HG03442 (cell line): ENCODE measurements around the gene PRSS33.

Experiments used
- ATAC-seq: cut with Tn5 transposase; IDR thresholded peaks from one replicate; pipeline ENCODE4 v1.9.1; 2021; ENCODE audit warnings: mild to moderate bottlenecking, moderate library complexity; ENCODE audit not compliant: unreplicated experiment

Gene PRSS33

GRCh38 chr16:2787406-2787805 is at the start of gene PRSS33:
TSS of gene PRSS33 (minus strand) at chr16:2787560. CDS start at chr16:2786547, 1,013 bp downstream.
- no peak for ATAC-seq

DNA sequence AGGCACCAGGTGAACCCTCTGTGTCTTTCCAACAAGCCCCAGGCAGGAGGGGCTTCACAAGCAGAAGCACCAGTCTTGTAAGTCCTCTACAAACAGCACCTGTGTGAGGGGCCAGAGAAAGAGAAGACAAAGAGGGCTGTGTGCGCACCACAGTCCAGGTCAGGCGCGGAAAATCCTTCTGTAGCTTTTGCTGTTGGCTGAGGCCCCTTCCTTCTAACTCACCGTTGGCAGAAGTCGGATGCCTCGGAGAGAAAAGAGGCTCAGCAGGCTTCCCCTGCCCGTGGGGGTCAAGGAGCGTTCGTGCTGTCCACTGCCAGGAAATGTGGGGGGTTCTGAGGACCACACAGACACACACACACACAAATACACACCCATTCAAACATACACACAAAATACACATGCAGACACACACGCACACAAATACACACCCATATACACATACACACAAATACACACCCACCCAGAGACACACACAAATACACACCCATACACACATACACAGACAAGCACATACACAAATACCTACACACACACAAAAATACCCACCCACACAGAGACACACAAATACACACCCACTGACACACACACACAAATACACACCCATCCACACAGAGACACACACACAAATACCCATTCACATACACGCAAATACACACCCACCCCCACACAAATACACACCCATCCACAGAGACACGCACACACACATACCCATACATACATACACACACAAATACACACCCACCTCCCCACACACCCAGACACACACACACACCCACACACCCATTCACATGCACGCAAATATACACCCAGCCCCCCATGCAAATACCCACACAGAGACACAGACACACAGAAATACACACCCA is 49.5 kb upstream of the PRSS33 start:
- no peak for ATAC-seq

GRCh38 chr16:2835638-2836493 is 48.5 kb upstream of the PRSS33 start:
- ATAC-seq = no peak

GRCh38 chr16:2834968-2835367 is 47.6 kb upstream of the PRSS33 start:
- ATAC-seq = no peak

DNA sequence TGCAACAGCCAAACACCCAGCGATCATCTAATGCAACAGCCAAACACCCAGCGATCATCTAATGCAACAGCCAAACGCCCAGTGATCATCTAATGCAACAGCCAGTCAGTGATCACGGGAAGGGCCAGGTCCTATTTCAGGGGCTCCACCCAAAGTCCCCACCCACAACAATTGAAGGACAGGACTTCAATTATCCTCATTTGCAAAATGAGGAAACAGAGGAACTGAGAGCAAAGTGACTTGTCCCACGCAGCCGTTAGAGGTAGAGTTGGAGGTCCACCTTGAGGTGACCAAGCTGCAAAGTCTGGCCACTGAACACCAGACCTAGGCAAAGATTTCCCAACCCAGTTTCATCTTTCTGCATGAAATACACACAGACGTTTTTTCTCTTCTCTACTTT is 46.4 kb upstream of the PRSS33 start:
- no peak for ATAC-seq

- no peak for ATAC-seq
Observed at GRCh38 chr16:2831203-2831602, 43.8 kb upstream of the PRSS33 start.

GRCh38 chr16:2830355-2830695 is 43.0 kb upstream of the PRSS33 start:
- ATAC-seq = no peak

DNA sequence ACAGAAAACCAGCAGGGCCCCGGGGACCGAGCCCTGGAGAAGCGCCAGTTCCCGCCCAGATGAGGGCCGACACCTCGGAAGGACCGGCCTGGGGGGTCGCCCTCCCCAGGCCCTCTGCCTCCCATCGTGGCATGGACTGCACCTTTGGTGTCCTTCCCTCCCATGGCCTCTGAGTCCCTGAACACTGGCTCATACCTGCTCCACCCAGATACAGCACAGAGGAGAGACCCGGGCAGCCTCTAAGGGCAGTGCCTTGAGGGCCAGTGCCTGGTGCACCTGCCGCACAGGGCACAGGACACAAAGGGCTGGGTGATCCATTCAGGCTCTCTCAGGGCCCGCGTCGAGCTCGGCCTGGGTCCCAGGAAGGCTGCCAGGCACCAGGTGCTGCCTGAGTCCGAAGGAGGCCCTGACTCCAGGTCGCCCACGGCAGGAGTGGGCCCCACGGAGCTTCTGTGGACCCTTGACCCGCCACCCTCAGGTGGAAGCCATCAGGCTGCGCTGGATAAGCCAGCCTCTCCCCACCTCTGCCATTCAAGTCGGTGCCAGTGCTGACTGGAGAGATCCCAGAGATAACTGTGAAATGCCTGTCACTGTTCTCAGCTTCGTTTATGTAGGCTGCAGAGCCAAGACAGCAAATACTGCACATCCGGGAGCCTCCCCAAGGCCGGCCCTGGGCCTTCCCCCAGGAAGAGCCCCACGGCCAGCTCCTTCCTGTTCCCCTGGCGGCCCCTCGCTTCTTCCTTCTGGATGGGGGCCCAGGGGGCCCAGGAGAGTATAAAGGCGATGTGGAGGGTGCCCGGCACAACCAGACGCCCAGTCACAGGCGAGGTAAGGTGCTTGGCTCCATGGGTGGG is 42.4 kb upstream of the PRSS33 start, which contains the start of gene ZG16B:
Gene ZG16B (plus strand): TSS at position 803 of the 854 bp plus-strand sequence. CDS start 139 bp downstream, outside the sequence.
- ATAC-seq = no peak

DNA sequence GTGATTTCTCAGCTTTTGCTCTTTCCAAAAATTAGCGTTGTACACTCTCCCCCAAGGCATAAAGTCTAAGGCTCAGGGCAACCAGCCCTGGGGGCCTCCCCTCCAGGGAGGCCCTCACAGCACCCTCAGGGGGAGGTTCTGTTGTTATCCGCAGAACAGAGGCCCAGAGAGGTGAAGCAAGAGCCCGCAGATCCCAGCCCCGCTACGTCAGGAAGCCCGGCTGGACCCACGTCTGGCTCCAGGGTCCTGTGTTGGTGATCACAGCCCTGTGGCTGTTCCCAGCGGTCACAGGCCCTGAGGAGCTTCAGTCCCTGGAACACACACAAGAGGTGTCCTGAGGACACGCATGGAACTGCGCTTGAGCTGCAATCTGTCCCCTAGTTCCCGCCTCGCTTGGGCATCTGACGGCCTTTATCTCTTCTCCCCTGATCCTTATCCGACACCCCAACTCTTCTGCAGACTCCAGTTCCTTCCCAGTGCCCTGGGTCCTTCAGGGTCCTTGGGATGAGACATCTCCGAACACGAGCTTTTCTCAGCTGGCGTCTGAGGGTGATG is 41.6 kb upstream of the PRSS33 start:
- ATAC-seq = no peak

DNA sequence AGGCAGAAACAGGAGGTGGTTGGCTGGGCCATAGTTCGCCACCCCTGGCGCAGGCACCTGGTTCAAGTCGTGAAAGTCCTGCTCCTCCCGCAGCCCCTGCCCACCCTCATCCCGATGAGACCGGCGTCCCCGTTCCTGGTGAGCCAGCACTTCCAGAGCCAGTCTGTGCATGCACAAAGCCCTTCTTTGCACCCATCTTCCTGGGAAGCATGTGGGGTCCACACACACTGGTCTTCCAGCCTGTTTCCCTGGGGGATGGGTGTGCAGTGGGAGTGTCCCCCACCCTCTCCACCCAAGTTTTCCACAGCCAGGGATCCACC is 41.1 kb upstream of the PRSS33 start:
- ATAC-seq = no peak

DNA sequence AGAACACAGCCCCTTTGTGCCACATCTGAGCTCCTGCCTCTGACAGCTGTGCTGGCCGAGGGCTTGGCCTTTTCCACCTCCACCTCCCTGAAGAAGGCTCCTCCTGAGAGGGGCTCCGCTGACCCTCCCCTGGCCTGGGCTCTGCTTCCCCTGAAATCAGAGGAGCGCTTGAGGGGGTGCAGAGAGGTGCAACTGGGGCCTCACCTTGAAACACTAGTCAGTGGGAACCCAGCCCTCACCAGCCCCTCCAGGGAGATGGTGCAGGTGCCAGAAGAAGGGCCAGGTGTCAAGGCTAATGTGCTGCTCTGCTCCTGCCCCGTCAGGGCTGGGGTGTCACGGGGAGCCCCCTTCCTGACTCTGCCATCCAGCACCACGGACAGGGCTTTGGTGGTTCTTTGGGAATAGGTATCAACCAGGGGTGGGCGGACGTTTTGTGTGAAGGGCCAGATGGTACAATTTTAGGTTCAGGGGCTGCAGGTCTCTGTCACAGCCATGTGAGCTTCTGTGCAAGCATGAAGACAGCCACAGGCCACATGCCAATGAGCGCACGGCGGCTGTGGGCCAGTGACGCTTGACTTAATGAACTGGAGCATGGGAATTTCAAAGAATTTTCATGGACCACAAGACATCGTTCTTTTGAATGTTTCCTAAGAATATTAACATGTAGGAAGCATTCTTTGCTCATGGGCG is 40.6 kb upstream of the PRSS33 start:
- no peak for ATAC-seq

GRCh38 chr16:2827374-2827791 is 40.0 kb upstream of the PRSS33 start:
- ATAC-seq = no peak

DNA sequence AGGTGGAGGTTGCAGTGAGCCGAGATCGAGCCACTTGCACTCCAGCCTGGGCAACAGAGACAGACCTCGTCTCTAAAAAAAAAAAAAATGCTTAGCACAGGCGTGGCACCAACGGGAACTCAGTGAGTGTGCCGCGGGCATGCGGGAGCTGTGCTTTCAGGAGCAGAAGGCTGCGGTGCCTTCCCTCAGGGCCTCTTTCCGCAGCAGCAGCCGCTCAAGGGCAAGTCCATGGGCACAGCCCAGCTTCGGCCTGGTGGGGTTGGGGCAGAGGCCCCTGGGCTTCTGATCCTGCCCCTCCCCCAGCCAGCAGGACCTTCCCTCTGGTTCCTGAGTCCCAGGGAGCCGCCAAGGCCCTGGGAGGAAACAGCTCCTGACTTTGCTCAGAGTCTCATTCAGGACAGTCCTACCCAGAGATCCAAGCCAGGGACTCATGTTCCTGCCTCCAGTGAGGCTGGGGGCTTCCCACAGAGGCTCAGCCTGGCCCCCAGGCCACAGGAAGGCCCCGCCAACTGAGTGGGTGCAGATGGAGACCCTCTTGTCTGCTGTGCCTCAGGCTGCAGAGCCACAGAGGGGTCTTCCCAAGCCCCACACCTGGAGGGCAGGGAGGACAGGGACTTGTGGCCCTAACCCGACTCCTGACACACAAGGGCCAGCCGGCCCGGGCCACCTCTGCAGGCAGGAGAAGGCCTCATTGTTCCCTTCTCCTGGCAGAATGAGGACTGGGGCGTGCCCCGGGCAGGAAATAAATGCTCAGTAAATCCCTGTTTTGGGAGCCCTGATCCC is 39.4 kb upstream of the PRSS33 start:
- no peak for ATAC-seq

- ATAC-seq = no peak
Observed at GRCh38 chr16:2825906-2826305, 38.5 kb upstream of the PRSS33 start.

- ATAC-seq = no peak
Observed at GRCh38 chr16:2825049-2825742, 37.8 kb upstream of the PRSS33 start.

GRCh38 chr16:2824626-2825025 is 37.3 kb upstream of the PRSS33 start:
- ATAC-seq = no peak

- ATAC-seq = no peak
Observed at GRCh38 chr16:2822496-2822895, 35.1 kb upstream of the PRSS33 start.

DNA sequence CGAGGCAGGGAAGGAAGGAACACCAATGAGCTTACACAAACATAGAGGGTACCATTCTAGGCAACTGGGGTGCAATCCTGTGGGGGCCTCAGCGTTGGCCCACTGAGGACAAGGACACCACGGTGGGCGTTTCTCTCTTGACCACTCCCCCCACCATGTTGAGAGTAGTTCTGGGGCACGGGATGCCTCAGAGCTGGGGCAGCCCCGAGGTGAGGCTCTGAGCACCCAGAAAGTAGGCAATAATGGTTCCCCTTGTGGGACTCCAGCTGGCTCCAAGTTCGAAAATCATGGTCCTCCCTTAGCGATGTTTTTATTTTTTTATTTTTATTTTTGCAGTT is 34.8 kb upstream of the PRSS33 start:
- ATAC-seq = no peak
